ENCODE results near the gene STX2.
"Not testable (repeated sequence)": the region's sequence is repeated elsewhere in the genome, so short reads cannot be mapped to it uniquely, and the experiment has no call there.

The STX2 gene

GRCh38 chr12:130868412-130868811 lies 29.4 kb upstream of the STX2 start:
- DNase-seq = no peak

- DNase-seq = no peak
Observed at GRCh38 chr12:130863298-130863697, 24.2 kb upstream of the STX2 start.

- not testable (repeated sequence) for DNase-seq
Observed at GRCh38 chr12:130862771-130863170, 23.7 kb upstream of the STX2 start.

- no peak for DNase-seq
Observed at GRCh38 chr12:130862161-130862560, 23.1 kb upstream of the STX2 start.

GRCh38 chr12:130860311-130860710 lies 21.3 kb upstream of the STX2 start:
- DNase-seq = no peak

GRCh38 chr12:130859161-130859560 lies 20.1 kb upstream of the STX2 start:
- DNase-seq = no peak

GRCh38 chr12:130858084-130858483 lies 19.0 kb upstream of the STX2 start:
- no peak for DNase-seq

- no peak for DNase-seq
Observed at GRCh38 chr12:130856088-130856487, 17.0 kb upstream of the STX2 start.

- no peak for DNase-seq
Observed at GRCh38 chr12:130850418-130851021, 11.5 kb upstream of the STX2 start.

GRCh38 chr12:130849561-130850417 lies 10.7 kb upstream of the STX2 start:
- peak; percentile 77 for DNase-seq

GRCh38 chr12:130848785-130849305 lies 9.8 kb upstream of the STX2 start:
- DNase-seq = not testable (repeated sequence)

GRCh38 chr12:130848105-130848504 lies 9.1 kb upstream of the STX2 start:
- not testable (repeated sequence) for DNase-seq

- DNase-seq = no peak
Observed at GRCh38 chr12:130847112-130847511, 8.1 kb upstream of the STX2 start.

- no peak for DNase-seq
Observed at GRCh38 chr12:130846369-130846768, 7.3 kb upstream of the STX2 start.

GRCh38 chr12:130839770-130840404 lies 837 bp upstream of the STX2 start:
- DNase-seq = peak; percentile 24

GRCh38 chr12:130838284-130838950 lies 633 bp downstream of the STX2 start:
- peak; percentile 63 for DNase-seq

GRCh38 chr12:130835436-130835835 lies 3.6 kb downstream of the STX2 start:
- DNase-seq = no peak

GRCh38 chr12:130835011-130835410 lies 4.0 kb downstream of the STX2 start:
- no peak for DNase-seq

GRCh38 chr12:130832561-130833209 lies 6.4 kb downstream of the STX2 start:
- no peak for DNase-seq

- no peak for DNase-seq
Observed at GRCh38 chr12:130831876-130832405, 7.1 kb downstream of the STX2 start.

GRCh38 chr12:130831246-130831645 lies 7.8 kb downstream of the STX2 start:
- DNase-seq = no peak

- no peak for DNase-seq
Observed at GRCh38 chr12:130830246-130830551, 8.9 kb downstream of the STX2 start.
